Activated T-cell treated with anti-CD3 and anti-CD28 coated beads for 24 hours (primary cell): Measurements from ENCODE around the gene LRFN4.

Experiments used
- DNase-seq: peaks from one replicate; pipeline ENCODE4 v3.0.0-alpha.2; 2020; ENCODE audit warnings: low read depth

Gene LRFN4

DNA sequence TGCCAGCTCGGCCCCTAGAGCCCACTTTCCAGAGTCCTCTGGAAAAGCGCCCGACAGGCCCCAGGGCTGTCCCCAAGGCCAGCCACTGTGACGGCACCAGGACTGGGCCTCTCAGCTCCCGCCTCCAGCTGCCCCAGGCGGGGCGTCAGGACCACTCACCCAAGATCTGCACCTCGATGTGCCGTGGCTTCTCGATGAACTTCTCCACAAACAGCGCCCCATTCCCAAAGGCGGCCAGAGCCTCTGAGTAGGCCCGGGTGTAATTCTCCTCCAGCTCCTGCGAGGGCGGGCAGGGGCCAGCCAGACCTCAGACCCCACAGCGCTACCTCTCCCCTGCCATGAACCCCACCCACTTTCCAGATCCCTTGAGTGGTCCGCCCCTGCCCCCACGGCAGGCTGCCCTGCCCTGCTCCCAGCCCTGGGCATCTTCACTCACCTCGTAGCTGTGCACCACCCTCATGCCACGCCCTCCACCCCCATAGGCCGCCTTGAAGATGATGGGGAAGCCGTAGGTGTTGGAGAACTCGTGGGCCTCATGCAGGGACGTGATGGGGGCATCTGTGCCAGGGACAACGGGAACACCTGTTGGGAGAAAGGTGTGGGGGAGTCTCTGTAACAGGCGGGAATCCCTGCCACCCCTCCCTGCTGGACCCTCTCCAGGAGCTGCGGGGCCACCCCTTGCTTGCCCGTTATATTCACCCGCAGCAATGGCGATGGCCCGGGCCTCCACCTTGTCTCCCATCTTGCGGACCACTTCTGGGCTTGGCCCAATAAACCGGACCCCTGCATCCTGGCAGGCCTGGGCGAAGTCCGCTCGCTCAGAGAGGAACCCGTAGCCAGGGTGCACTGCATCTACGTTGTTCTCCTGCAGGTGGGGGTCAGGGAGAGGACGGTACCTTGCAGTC is 14.0 kb downstream of the LRFN4 start:
- DNase-seq = no peak

DNA sequence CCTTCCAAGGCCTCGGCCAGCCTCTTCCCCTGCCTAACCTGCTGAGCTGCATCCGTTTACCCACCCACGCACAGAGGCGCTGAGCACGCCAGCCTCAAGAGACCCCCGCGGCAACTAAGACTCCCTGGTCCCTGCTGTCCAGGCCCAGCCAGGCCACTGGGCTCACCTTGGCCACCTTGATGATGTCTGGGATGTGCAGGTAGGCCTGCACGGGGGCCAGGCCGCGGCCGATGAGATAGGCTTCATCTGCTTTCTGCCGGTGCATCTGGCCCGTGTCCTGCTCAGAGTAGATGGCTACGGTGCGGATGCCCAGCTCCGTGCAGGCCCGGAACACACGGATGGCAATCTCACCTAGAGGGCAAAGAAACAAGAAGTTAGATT is 14.6 kb downstream of the LRFN4 start:
- no peak for DNase-seq

DNA sequence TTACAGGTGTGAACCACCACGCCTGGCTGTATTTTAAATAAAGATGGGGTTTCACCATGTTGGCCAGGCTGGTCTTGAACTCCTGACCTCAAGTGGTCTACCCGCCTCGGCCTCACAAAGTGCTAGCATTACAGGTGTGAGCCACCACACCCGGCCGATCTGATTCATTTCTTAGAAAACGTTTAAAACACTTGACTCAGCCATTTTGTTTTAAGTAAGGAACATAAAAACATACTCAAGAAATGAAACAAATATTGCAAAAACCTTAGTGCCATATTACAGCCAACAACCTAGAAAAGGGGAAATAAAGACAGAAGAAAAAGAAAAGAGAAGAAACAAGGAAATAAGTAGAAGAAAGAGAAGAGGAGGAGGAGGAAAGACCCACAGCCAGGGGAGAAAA is 17.4 kb downstream of the LRFN4 start:
- no peak for DNase-seq

DNA sequence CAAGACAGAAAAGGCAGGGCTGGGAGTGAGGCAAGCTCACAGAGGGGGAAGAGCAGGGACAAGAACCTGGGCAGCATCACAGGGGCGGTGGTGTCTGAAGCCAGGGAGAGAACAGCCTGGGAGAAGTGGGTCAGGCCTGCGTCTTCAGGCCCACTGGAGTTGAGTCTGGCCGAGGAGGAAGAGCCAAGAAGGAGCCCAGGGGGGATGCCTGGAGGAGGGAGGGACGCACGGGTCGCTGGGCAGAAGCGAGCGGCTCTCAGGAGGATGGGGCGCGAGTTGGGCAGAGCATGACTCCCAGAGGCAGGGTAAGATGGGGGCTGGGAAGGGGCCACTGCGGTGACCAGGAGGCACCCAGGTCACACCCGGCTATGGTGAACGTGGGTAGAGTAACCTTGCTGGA is 18.5 kb downstream of the LRFN4 start:
- no peak for DNase-seq

DNA sequence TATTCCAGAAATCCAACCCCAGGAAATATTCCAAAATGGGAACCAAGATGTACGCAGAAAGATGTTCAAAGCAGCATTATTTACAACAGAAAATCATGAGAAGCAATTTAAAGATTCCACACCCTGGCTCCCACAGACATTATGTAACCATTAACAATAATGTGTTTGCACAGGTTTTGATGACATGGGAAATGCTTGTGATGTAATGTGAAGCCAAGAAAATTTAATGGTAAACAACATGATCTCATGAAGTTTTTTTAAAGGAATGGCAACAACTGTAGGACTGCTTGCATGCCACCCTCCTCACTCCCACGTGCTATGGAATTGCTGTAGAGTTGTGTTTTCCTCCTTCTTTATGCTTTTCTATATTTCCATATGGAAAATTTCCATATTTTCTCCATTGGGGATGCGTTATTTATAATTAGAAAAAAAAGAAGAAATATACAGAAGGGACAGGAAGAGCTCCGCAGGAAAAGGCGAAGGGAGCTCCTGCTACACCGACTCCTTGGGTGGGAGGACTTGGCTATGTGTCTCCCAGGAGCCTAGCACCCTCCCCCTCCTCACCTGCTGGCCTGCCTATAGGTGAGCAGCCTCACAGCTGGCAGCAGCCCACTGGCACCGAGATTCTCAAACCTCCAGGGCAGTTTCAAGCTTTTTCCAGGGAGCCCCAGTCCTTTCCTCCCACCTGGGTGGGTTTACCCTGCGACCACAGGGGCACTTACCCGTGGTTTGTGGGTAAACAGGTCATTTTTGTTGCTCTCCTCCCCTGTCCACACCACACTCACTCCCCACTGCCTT is 20.9 kb downstream of the LRFN4 start:
- DNase-seq = no peak

DNA sequence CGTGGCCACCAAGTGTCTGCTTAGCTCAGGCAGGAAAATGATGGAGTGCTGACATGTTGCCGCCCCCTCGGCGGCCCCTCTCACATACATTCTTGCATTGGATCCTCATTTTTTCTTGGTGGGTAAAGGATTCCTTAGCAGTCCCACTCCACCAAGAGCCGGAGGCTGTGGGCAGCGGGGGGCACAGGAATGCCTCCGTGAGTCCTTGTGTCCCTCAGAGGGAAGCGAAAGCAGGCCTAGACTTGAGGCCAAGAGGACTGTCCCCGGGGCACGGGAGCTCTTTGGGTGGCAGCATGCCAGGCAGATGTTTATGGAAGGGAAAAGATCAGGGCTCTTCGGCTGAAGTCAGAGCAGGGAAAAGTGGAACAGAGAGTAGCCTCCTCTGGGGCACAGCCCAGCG is 21.6 kb downstream of the LRFN4 start:
- no peak for DNase-seq

DNA sequence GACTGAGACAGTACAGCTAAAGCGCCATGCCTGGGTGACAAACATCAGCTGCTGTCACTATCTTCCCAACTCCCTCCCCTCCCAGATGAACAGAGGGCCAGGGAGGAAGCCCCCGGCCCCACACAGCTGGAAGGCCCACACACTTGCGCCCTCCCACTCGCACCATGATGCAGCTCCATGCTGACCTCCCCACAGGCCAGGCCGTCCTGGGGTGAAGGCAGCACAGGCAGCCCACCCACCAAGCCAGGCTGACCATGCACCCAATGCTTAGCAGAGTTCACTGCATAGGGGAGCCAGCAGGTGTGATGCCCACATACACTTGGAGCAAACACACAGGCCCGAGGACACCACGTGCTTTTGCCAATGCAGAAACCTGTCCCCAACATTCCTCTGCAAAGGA is 22.1 kb downstream of the LRFN4 start:
- no peak for DNase-seq

DNA sequence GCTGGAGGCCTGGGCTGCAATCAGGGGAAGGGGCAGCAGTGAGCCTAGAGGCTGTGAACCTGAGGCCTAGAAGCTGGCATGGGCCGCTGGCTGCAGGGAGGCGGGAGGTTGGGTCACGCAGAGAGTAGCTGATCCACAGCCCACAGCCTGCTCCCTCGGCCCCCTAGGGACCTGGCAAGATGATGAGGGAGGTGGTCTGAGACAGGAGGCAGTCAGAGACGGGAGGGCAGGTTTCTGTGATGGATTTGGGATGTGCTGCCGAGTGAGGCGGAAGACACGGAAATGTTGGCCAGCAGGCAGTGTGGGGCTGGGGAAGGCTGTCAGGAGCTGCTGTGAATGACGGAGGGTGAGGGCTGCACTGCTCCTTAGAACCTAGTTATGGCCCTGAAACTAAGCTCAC is 22.7 kb downstream of the LRFN4 start:
- no peak for DNase-seq

DNA sequence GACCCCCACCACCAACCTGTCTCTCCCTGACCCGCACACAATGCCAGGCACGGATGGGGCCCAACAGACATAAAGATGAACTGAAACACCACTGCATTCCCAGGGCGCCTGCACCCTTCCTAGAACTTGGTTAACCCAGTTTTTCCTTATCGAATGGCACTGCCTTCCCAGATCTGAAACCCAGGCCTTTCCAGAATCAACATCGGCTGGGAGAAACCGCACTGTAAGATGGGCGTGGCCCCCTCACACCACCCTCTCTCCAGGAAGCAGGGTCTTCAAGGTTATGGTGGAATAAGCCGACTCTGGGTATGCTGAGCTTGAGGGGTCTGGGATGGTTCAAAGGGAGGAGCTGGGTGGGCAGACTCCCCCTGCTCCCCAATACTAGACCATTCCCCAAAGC is 23.1 kb downstream of the LRFN4 start:
- DNase-seq = no peak

DNA sequence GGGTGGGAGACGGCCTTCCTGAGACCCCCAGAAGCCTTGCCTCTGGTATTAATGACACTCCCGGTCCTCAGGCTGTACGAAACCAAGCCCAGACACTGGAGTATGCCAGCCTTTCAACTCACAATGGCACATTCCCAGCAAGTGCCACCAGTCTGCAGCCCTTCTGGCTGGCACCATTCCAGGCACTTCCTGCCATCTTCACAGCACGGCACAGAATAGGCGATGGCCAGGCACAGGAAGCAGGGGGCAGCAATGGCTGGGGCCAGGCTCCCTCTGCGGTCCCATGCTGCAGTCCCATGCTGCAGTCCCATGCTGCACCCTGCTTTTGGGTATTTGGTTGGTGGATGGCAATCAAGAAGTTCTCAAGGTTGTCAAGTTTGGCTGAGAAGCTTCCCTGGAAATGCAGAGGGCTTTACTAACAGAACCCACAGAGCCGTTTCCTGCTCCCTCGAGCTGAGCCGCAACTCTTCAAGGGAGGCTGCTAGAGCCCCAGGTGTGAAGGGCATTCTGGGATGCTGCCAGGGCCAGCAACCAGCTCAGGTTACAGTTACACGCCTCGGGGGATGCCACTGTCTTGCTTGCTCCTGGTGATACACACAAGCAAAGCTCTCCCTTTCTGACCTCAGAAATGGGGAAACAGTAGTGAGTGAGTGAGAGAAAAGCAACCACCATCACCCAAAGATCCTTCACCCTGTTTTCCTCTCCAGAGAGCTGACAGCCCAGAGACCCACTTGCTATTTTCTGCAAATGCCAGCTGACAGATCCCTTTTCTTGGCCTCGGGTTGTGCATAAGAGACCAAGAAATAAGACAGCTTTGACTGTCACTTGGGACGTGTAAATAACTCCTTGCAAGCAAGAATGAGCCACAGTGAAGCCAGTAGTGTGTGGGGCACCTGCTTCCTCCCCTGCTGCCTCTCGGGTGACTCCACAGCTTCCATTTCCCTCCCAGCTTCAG is 23.9 kb downstream of the LRFN4 start:
- no peak for DNase-seq

DNA sequence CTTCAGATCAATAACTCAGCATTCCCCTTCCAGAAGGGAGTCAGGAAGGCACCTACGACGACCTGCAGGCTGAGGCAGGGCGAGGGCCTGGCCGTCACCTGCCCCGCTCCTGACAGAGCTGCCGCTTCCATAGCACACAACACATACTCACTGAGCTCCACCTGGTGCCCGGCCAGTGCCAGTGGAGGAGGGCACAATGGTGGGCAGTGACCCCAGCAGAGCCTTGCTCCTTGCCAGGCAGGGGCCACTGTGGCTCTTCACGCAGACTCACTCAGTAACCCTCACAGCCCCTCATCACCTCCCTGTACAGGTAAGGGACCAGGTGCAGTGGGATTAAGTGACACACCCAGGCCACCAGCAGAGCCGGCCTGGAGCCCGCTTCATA is 24.6 kb downstream of the LRFN4 start:
- DNase-seq = no peak

DNA sequence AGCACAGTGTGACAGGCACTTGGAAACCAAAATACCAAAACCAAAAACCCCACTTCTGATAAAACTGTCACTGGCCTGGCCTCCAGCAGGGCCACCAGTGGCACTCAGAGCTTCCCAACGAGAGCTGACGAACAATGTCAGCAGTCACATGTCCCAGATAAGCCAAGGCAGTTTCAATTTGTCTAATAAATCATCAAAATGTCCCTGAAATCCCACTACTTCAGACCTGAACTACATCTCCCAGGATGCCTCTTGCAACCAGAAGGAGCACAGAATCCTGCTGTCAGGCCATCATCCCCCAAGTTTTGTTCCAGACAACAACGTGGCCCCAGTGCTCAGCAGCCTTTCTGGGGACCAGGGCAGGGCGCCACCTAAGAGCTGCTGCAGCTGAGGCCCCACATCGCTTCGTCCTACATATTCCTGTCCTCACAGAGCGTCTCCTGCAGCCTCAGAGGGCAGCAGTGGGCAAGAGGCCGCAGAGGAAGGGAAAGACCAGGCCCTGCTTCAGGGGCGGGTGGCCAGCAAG is 25.1 kb downstream of the LRFN4 start:
- no peak for DNase-seq

DNA sequence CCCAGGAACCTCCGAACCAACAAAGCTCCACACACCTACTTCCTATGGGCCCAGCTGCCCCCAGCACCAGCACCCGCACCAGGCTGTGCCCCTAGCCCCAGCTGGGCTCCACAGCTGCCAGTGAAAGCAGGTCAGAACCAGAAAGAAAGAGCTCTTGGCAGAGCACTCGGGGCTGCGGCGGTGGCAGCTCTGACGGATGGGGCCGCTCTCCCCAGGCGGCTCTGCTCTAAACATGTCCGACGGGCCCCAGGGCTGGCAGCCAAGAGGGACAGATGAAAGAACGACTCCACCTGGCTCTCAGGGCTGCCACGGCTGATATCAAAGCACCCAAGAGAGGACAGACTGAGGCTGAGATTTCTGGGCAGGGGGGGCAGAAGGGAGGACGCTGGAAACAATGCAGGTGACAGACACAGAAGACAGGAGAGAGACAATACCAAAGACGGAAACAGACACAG is 25.7 kb downstream of the LRFN4 start:
- no peak for DNase-seq

DNA sequence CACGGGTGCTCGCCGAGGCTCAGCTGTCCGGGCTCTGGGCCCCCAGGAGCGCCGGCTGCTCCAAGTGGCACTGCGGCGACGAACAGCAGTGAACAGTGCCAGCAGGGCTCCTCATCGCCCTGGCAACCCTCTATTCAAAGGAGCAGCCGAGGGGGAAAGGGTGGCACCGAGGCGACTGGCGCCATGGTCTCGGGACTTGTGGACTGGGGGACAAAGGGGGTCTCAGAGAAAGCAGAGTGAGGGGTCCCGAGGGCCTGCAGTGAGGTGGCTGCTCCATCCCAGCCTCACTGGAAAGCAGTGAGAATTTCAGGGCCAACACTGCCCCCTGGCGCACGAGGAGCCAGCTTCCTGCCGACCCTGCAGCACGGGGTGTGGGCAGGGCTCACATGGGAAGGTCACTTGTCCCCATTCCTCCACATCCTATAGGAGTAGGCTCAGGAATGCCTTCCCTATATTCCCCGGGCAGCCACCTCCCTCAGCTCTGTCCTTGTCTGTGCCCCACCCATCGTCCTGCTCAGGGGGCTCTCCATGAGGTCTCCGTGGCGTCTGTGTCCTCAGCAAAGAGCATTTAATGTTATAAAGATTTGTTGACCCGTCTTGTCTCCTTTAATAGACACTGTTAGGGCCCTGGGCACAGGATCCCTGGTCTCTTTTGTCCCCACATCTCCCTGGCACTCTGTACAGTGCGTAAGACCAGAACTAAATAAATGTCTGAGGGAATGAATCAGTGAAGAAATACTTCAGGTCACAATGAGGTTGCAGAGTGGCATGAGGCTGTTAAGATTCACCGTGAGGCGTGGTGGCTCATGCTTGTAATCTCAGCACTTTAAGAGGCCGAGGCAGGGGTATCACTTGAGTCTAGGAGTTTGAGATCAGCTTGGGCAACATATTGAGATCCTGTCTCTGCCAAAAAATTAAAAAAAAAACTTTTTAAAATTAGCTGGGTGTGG is 26.4 kb downstream of the LRFN4 start:
- DNase-seq = peak; percentile 42

DNA sequence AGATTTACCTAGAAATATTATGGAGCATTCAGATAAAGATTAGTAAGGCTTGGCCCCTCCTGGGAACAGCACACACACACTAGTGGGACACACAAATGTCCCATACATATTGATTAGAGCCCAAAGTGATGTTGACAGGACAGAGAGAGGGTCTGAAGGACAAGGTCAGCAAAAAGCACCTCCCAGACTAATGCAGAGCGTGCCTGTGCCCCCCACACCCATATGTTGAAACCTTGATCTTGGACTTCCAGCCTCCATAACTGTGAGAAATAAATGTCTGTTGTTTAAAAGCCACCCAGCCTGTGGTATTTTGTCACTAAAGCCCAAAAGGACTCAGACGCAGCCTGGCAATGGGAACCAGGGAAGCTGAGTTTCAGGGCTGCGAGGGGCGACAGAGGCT is 27.6 kb downstream of the LRFN4 start:
- DNase-seq = no peak

DNA sequence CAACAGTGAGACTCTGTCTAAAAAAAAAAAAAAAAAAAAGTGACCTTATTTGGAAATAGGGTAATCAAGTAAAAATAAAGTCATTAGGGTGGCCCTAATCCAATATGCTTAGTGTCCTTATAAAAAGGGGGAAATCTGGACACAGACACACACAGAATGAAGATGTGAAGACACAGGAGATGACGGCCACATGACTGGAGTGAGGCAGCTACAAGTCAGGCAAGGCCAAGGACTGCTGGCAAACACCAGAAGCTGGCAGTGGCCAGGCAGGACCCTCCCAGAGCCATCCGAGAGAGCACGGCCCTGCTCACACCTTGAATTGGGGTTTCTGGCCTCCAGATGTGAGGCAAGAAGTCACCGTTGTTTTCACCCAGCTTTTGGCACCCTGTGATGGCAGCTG is 28.6 kb downstream of the LRFN4 start:
- DNase-seq = no peak

DNA sequence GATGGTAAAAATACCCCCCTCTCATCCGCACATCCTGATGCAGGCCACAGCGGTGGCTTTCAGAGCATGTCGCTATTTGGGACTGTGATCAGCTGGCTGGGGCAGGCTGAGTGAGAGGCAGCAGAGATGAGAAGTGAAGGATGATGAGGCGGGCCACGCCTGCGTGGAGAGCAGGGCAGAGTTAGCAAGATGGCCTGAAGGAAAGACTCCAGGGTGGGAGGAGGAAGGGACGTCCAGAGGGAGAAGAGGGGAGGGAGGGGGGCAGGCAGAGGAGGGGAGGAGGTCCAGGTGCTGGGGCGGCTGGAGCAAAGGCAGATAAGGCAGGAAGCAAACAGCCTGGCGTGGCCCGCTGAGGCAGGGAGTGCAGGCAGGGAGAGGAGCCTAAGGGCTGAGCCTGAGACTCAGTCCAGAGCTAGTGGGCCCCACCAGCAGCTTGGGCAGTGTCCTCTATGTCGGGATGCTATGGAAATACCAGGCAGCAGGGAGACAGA is 29.1 kb downstream of the LRFN4 start:
- DNase-seq = no peak

DNA sequence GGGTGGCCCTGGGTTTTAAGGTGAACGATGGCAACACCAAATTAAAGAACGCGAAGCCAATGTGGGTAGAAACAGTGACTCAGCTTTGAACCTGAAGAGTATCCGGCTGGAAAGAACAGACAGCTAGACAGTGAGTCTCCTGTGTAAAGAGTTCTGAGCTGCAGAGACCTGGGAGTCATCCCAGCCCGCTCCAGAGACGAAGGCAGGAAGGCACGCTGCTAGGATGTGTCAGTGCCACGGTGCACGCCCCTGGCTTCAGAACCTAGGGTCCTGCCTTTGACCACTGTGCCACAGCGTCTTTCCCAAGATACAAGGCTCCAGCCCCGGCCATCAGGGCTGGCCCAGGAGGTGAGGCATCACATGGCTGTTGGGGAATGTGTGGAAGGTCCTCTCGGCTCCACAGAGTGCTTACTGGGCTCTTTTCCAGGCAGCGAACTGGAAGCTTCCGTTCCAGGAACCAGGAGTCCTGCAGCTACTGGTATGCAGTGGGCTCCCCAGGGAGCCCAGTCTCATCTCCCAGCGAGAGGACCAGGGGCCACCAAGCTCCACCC is 29.9 kb downstream of the LRFN4 start:
- DNase-seq = no peak

DNA sequence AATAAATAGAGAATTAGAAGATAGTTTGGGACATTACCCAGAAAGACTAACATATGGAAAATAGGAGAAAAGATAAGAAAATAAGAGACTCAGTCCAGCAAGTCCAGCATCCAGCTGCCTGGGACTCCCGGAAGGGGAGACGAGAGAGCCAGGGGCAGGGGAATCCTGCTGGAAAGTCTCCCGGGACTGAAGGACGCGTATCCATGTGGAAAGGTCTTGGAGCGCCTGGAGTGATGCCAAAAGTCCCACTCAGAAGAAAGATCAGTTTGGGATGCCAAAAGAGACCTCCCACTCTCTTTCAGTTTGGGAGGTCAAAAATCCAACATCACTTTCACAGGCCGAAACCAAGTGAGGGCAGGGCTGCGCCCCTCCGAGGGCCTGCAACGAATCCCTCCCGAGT is 30.7 kb downstream of the LRFN4 start:
- no peak for DNase-seq

DNA sequence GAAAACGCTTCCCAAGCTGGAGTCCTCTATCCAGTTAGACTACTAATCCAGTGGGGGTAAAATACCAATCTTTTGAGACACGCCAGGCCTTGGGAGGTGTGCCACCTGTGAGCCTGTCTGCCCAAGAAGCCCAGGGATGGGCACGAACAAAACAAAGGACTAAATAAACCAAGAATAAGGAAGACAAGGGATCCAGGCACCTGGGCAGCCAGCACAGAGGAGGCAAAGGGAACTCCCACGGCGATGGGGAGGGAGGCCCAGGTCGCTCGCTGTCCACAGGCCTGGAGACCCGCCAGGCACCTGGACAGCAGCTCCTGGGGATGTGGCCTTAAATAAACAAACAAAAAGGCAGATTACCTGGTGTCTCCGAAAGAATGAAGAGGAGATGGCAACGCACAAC is 31.4 kb downstream of the LRFN4 start:
- no peak for DNase-seq
